ENCODE measurements around the gene DNAH11. TPM values are rescaled to one million over a fixed set of nuclear protein-coding genes. Genes with fewer than 3 reads are reported as not detected.
A peak's percentile ranks its signal among the peaks of the same experiment; 100 is the strongest.
"Not testable (repeated sequence)": the region's sequence is repeated elsewhere in the genome, so short reads cannot be mapped to it uniquely, and the experiment has no call there.

The DNAH11 gene
- total RNA-seq, 1 donor from 2014 or later = 3.4 TPM

DNA sequence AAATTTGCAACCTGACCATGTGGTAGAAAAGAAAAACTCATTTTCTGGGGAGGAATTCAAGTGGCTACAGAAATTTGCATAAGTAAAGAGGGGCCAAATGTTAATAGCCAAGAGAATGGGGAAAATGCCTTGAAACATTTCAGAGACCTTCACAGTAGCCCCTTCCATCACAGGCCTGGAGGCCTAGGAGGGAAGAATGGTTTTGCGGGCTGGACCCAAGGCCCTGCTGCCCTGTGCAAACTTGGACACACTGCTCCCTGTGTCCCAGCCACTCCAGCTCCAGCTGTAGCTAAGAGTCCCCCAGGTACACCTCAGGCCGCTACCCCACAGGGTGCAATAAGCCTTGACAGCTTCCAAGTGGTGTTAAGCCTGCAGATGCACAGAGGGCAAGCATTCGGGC, 16.4 kb upstream of the DNAH11 start:
- H3K4me1 ChIP-seq = no peaks in the 10 kb centered on the region
- intact Hi-C loops (cut with DNase I) = no loop called here
- DNase-seq (no peak), ATAC-seq (no peak)
- no peaks in the 10 kb centered on the region for H3K9me3 ChIP-seq
- H3K4me3 ChIP-seq = no peak overlapping the region
- H3K27me3 ChIP-seq = no peaks in the 10 kb centered on the region
- TF ChIP-seq, protein P1, sequence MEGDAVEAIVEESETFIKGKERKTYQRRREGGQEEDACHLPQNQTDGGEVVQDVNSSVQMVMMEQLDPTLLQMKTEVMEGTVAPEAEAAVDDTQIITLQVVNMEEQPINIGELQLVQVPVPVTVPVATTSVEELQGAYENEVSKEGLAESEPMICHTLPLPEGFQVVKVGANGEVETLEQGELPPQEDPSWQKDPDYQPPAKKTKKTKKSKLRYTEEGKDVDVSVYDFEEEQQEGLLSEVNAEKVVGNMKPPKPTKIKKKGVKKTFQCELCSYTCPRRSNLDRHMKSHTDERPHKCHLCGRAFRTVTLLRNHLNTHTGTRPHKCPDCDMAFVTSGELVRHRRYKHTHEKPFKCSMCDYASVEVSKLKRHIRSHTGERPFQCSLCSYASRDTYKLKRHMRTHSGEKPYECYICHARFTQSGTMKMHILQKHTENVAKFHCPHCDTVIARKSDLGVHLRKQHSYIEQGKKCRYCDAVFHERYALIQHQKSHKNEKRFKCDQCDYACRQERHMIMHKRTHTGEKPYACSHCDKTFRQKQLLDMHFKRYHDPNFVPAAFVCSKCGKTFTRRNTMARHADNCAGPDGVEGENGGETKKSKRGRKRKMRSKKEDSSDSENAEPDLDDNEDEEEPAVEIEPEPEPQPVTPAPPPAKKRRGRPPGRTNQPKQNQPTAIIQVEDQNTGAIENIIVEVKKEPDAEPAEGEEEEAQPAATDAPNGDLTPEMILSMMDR (IDR thresholded peaks at IDR 0.05) = no peak
- no peak overlapping the region for H3K27ac ChIP-seq
- H3K36me3 ChIP-seq = no peaks in the 10 kb centered on the region

DNA sequence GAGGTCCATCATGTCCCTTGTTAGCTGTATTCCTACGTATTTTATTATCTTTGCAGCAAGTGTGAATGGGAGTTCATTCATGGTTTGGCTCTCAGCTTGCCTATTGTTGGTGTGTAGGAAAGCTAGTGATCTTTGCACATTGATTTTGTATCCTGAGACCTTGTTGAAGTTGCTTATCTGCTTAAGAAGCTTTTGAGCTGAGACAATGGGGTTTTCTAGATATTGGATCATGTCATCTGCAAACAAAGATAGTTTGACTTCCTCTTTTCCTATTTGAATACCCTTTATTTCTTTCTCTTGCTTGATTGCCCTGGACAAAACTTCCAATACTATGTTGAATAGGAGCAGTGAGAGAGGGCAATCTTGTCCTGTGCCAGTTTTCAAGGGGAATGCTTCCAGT, 10.4 kb upstream of the DNAH11 start:
- H3K36me3 ChIP-seq; intact Hi-C loops (cut with DNase I); H3K4me1 ChIP-seq; H3K27me3 ChIP-seq; H3K4me3 ChIP-seq; ATAC-seq; H3K27ac ChIP-seq; DNase-seq; H3K9me3 ChIP-seq: not testable (repeated sequence)

DNA sequence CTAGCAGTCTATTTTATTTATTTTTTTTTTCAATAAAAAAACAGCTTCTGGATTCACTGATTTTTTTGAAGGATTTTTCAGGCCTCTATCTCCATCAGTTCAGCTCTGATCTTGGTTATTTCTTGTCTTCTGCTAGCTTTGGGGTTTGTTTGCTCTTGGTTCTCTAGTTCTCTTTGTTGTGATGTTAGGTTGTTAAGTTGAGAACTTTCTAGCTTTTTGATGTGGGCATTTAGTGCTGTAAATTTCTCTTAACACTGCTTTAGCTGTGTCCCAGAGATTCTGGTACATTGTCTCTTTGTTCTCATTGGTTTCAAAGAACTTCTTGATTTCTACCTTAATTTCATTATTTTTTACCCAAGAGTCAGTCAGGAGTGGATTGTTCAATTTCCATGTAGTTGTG, 9.2 kb upstream of the DNAH11 start:
- H3K36me3 ChIP-seq; intact Hi-C loops (cut with DNase I); H3K27me3 ChIP-seq: not testable (repeated sequence)

DNA sequence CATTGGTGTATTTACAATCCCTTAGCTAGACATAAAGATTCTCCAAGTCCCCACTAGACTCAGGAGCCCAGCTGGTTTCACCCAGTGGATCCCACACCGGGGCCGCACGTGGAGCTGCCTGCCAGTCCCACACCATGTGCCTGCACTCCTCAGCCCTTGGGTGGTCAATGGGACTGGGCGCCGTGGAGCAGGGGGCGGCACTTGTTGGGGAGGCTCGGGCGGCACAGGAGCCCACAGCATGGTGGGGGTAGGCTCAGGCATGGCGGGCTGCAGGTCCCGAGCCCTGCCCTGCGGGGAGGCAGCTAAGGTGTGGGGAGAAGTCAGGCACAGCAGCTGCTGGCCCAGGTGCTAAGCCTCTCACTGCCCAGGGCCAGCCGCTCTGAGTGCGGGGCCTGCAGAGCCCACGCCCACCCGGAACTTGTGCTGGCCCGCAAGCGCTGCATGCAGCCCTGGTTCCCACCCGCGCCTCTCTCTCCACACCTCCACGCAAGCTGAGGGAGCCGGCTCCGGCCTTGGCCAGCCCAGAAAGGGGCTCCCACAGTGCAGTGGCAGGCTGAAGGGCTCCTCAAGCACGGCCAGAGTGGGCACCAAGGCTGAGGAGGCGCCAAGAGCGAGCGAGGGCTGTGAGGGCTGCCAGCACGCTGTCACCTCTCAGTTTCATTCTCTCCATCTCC, 6.3 kb upstream of the DNAH11 start:
- peak; percentile 58 for DNase-seq
- H3K27ac ChIP-seq; H3K9me3 ChIP-seq; ATAC-seq; H3K36me3 ChIP-seq; H3K4me1 ChIP-seq; H3K27me3 ChIP-seq; intact Hi-C loops (cut with DNase I); H3K4me3 ChIP-seq: not testable (repeated sequence)

More for the DNA sequence above, 9.2 kb upstream of the DNAH11 start:
- H3K4me1 ChIP-seq, H3K27ac ChIP-seq, ATAC-seq, H3K9me3 ChIP-seq, DNase-seq, H3K4me3 ChIP-seq: not testable (repeated sequence)

DNA sequence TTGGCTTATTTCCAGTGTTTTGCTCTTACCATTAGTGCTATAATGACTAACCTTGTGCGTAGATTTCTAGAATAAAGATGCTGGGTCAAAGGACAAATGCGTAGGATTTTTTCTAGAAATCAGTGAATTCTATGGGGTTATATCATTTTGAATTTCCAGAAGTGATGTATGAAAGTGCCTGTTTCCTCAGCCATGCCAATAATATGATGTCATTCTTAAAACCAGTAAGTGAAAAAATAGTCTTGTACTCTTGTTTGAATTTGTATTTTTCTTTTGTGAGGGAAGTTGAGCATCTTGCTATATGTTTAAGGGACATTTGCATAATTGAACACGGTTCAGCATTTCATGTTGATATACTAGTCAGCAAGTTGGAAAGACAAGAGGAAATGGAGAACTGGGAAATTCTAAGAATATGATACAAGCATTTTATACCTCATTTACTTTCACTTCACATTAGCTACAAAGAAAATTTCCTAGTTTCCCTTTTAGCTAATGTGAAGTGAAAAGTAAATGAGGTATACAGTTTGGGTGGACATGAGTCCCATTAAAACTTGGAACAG, 3.8 kb upstream of the DNAH11 start:
- DNase-seq (no peak), ATAC-seq (no peak)
- intact Hi-C loops (cut with DNase I) = no loop called here
- H3K36me3 ChIP-seq = no peaks in the 10 kb centered on the region
- H3K27ac ChIP-seq = no peak overlapping the region
- TF ChIP-seq, protein P1 (IDR thresholded peaks at IDR 0.05) = no peak
- peaks cover 29% of the 10 kb centered on the region for H3K27me3 ChIP-seq
- H3K4me1 ChIP-seq = peaks cover 13% of the 10 kb centered on the region
- H3K4me3 ChIP-seq = no peak overlapping the region
- no peaks in the 10 kb centered on the region for H3K9me3 ChIP-seq

DNA sequence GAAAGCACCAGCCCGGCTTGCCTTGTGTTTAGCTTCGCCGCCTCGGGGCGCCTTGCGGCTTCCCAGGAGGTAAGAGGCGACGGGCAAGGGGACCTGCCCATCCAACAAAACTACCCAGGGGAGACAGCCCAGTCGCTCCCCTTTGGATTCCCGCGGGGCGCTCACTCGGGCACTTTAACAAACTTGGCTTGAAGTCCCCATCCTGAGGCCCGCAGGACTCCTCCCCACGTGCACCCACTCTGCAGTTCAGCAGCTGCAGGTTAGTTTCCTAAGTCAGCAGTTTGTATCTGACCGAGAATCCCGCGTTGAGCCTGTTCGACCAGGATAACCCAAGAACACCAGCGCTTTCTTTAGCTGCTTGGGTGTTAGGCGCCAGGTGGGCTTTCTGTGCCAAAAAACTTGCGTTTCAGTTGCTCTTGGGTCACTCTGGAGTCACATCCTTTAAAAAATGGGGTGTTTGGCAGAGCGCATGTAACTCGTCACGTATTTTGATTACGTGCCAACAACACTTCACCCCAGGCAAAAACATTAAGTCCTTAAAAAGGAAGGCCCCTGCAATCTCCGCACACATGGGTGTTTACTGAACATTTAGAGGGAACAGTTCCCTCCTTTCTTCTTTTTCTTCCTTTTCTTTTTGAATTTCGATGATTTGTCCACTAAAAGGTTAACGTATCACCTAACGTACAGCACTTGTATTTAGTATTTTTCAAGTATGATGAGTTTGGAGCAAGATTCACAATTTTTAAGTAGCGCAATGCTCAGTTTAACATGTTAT, 876 bp downstream of the DNAH11 start:
- peak overlapping the region; percentile 51 for H3K4me3 ChIP-seq
- peaks cover 13% of the 10 kb centered on the region for H3K4me1 ChIP-seq
- ATAC-seq (peak; percentile 38), DNase-seq (peak; percentile 65)
- no peaks in the 10 kb centered on the region for H3K9me3 ChIP-seq
- no peaks in the 10 kb centered on the region for H3K36me3 ChIP-seq
- H3K27ac ChIP-seq = no peak overlapping the region
- intact Hi-C loops (cut with DNase I) = no loop called here
- TF ChIP-seq, protein P1 (IDR thresholded peaks at IDR 0.05) = no peak
- H3K27me3 ChIP-seq = peaks cover 40% of the 10 kb centered on the region

DNA sequence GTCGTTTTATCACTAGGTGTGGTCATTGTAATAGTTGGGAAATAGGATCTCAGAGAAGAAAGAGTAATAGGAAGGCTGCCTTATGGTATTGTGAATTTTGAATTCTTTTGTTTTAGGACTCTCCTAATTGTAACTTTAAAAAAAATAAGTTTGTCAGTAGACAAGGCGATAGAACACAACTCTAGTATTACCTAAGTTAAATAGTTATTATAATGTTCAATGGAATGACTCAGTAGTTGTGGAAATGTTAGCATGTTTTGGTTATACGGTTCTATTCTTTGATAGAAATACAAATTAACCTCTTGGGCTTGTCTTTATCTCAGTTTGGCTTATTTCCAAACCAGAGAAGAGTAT, 1.4 kb downstream of the DNAH11 start:
- TF ChIP-seq, protein P1 (IDR thresholded peaks at IDR 0.05) = no peak
- H3K27me3 ChIP-seq = peaks cover 40% of the 10 kb centered on the region

More for the DNA sequence above, 1.4 kb downstream of the DNAH11 start:
- no peak for DNase-seq
- ATAC-seq = no peak
- peaks cover 13% of the 10 kb centered on the region for H3K4me1 ChIP-seq
- no peak overlapping the region for H3K27ac ChIP-seq
- H3K9me3 ChIP-seq = no peaks in the 10 kb centered on the region
- no peaks in the 10 kb centered on the region for H3K36me3 ChIP-seq
- intact Hi-C loops (cut with DNase I) = no loop called here
- H3K4me3 ChIP-seq = peak overlapping the region; percentile 51

Measured in upper lobe of right lung (tissue), 1 donor.